Small intestine (tissue), 7 donors: ENCODE results near the gene GZMM. TPM values are rescaled to one million over a fixed set of nuclear protein-coding genes. Genes with fewer than 3 reads are reported as not detected.

Source experiments
- DNase-seq, 2 donors: peaks; one replicate each; pipeline versions ENCODE4 v3.0.0 to v3.0.0-alpha.2; 2013
- FAIRE-seq: peaks from 2 replicates; lab custom pipeline; 2012; peaks lifted over from hg19 to GRCh38; lab: Jason Lieb, UNC
- H3K27ac ChIP-seq, 3 donors: one replicate each; pipeline ENCODE4 v1.5.1; 2013; ENCODE audit warnings: low read length in 2 of 3, mild to moderate bottlenecking in 2 of 3, control low read depth in 1 of 3, inconsistent platforms in 1 of 3, low read depth in 1 of 3, moderate library complexity in 1 of 3
- H3K27me3 ChIP-seq, 3 donors: one replicate each; pipeline ENCODE4 v1.6.1; 2013; ENCODE audit warnings: low read length in 3 of 3, inconsistent platforms in 1 of 3; ENCODE audit not compliant: control insufficient read depth in 3 of 3, insufficient read depth in 3 of 3
- H3K36me3 ChIP-seq, 3 donors: one replicate each; pipeline ENCODE4 v1.6.1; 2013; ENCODE audit warnings: low read length in 3 of 3, inconsistent platforms in 1 of 3, low read depth in 1 of 3, mild to moderate bottlenecking in 1 of 3, moderate library complexity in 1 of 3; ENCODE audit not compliant: control insufficient read depth in 3 of 3, insufficient read depth in 2 of 3
- H3K4me1 ChIP-seq, 3 donors: one replicate each; pipeline ENCODE4 v1.6.1; 2013; ENCODE audit warnings: low read length in 2 of 3, inconsistent platforms in 1 of 3, low read depth in 1 of 3, mild to moderate bottlenecking in 1 of 3, moderate library complexity in 1 of 3; ENCODE audit not compliant: control insufficient read depth in 3 of 3, insufficient read depth in 2 of 3
- H3K4me3 ChIP-seq, 3 donors: one replicate each; pipeline ENCODE4 v1.5.1; 2013; ENCODE audit warnings: low read length in 3 of 3, control low read depth in 1 of 3, inconsistent platforms in 1 of 3, low read depth in 1 of 3, mild to moderate bottlenecking in 1 of 3, moderate library complexity in 1 of 3
- H3K9me3 ChIP-seq, 2 donors: one replicate each; pipeline ENCODE4 v1.6.1; 2013; ENCODE audit warnings: low read depth in 1 of 2, low read length in 1 of 2; ENCODE audit not compliant: control insufficient read depth in 2 of 2, insufficient read depth in 1 of 2
- WGBS, 3 donors: extraction: QIAGEN DNeasy Blood & Tissue Kit; methylation state at CpG; one replicate each; pipeline ENCODE4 v1.1.7; 2013; 5-methylcytosine and 5-hydroxymethylcytosine counted together
- polyA plus RNA-seq, 4 donors: library from polyadenylated mRNA; stranded (reverse) in 3 of 4; unstranded in 1 of 4; fragments of 200-250 nt in 3 of 4; fragments of 120-200 nt in 1 of 4; gene quantifications; one replicate each; pipeline versions ENCODE4 v1.2.1 to v1.2.3, GENCODE V29; 2013
- donor health status: healthy with polysubstance abuse.
- donor health status: control.
- donor health status: control.
- donor health status: Bipolar disorder and iron deficiency.
- donor health status: healthy.

The GZMM gene
- polyA plus RNA-seq, 4 donors, result 0.89 to 5.7 (median 1.8) TPM

DNA sequence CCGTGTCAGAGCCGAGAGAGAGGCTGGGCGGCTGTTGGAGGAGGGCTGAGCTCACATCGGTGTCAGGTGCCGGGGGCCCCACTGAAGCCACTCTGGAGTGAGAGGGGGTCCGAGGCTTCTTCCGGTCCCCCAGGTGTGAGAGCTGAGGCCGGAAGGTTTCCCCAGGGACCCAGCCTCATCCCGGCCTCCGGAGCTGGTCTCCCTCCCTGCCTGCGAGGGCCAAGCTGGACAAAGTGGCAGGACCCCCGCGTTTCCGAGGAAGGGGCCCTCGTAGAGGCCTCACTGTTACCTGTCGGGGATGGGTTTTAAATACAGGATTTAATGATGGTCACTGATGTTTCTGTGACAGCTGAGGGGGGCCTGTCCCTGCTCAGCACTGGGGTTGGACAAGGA lies 52.4 kb downstream of the GZMM start:
- H3K4me3 ChIP-seq, result no peak overlapping the region
- H3K27me3 ChIP-seq, result peaks cover 0 to 41% (median 2%) of the 10 kb centered on the region in 3 donors
- no peak overlapping the region for H3K27ac ChIP-seq
- 83 to 87% (median 84%) methylated on average over 16 of the region's 16 CpGs for WGBS, 3 donors
- DNase-seq (no peak), FAIRE-seq (no peak)
- H3K4me1 ChIP-seq, result no peaks in the 10 kb centered on the region
- no peaks in the 10 kb centered on the region for H3K36me3 ChIP-seq
- H3K9me3 ChIP-seq, result peaks cover 0 to 2% of the 10 kb centered on the region in 2 donors

DNA sequence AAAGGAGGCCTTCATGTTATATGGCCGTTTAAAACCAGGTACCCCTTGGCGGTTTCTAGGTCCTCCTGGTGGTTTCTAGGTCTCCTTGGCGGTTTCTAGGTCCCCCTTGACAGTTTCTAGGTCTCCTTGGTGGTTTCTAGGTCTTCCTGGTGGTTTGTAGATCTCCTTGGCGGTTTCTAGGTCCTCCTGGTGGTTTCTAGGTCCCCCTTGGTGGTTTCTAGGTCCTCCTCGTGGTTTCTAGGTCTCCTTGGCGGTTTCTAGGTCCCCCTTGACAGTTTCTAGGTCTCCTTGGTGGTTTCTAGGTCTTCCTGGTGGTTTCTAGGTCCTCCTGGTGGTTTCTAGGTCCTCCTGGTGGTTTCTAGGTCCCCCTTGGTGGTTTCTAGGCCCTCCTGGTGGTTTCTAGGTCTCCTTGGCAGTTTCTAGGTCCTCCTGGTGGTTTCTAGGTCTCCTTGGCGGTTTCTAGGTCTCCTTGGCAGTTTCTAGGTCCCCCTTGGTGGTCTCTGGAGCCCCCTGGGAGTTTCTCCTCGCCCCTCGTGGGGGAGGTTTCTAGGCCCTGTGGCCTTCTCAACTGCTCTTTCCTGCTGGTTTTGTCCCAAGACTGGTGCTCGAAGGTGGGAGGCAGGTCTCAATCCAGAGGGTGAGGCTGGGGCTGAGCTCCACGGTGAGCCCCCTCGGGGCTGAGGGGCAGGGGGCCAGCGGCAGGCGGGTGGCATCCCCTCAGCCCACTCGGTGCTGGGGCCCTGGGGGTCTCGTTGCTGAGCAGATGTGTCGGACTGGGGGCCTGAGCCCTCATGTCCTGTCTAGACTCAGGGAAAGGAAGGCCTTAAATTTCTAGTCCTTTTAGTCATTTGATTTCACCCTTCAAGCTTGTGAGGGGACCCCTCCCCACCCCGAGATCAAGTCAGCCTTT lies 53.8 kb downstream of the GZMM start:
- Histone ChIP-seq H3K4me3 (no peak overlapping the region), H3K36me3 (no peaks in the 10 kb centered on the region), H3K27me3 (peaks cover 0 to 29% (median 0%) of the 10 kb centered on the region in 3 donors), H3K27ac (no peak overlapping the region), H3K4me1 (no peaks in the 10 kb centered on the region), H3K9me3 (peaks cover 0 to 5% of the 10 kb centered on the region in 2 donors)
- DNase-seq, result no peak
- 59 to 73% (median 70%) methylated on average over 18 of the region's 18 CpGs for WGBS, 3 donors
- no peak for FAIRE-seq

Other genes starting within 250 kb of the GZMM start
- 10 to 100 TPM; 10.3 to 18.9 (median 14.4) TPM for gene MIER2, start 199.3 kb upstream of the GZMM start, polyA plus RNA-seq
- 1 to 10 TPM in 1 of 4 donors, under 1 TPM in 2, not detected in 1; 0.27 to 3.1 (median 0.80) TPM for gene C2CD4C, start 134.9 kb upstream of the GZMM start, polyA plus RNA-seq
- gene SHC2, start 83.0 kb upstream of the GZMM start, polyA plus RNA-seq, result 10 to 100 TPM in 3 of 4 donors, 1 to 10 TPM in 1; 7.6 to 18.9 (median 12.3) TPM
- 10 to 100 TPM in 1 of 4 donors, 1 to 10 TPM in 2, not detected in 1; 1.1 to 11.3 (median 6.4) TPM for gene MADCAM1, start 47.6 kb upstream of the GZMM start, polyA plus RNA-seq
- gene TPGS1, start 36.6 kb upstream of the GZMM start, polyA plus RNA-seq, result 10 to 100 TPM; 17.4 to 38.4 (median 25.2) TPM
- gene CDC34, start 12.3 kb upstream of the GZMM start, polyA plus RNA-seq, result 100 to 1,000 TPM in 2 of 4 donors, 10 to 100 TPM in 2; 58.2 to 113 (median 89.0) TPM
- gene BSG, start 28.5 kb downstream of the GZMM start, polyA plus RNA-seq, result 100 to 1,000 TPM; 208 to 454 (median 374) TPM
- gene HCN2, start 45.8 kb downstream of the GZMM start, polyA plus RNA-seq, result under 1 TPM in 2 of 4 donors, not detected in 2; 0.19 to 0.58 TPM
- gene POLRMT, start 89.5 kb downstream of the GZMM start, polyA plus RNA-seq, result 100 to 1,000 TPM in 1 of 4 donors, 10 to 100 TPM in 3; 63.0 to 153 (median 86.8) TPM
- gene FGF22, start 95.8 kb downstream of the GZMM start, polyA plus RNA-seq, result under 1 TPM in 2 of 4 donors, not detected in 2; 0.12 to 0.30 TPM
- 10 to 100 TPM; 39.2 to 60.2 (median 55.4) TPM for gene RNF126, start 119.2 kb downstream of the GZMM start, polyA plus RNA-seq
- 10 to 100 TPM in 2 of 4 donors, 1 to 10 TPM in 2; 4.0 to 31.9 (median 17.7) TPM for gene FSTL3, start 132.3 kb downstream of the GZMM start, polyA plus RNA-seq
- gene PRSS57, start 151.4 kb downstream of the GZMM start, polyA plus RNA-seq, result under 1 TPM in 1 of 4 donors, not detected in 3; 0.95 TPM
- gene PALM, start 164.9 kb downstream of the GZMM start, polyA plus RNA-seq, result 10 to 100 TPM; 12.4 to 37.6 (median 25.3) TPM
- gene MISP, start 207.1 kb downstream of the GZMM start, polyA plus RNA-seq, result 100 to 1,000 TPM; 189 to 644 (median 383) TPM